Neural progenitor cell (in vitro differentiated cells): ENCODE measurements around the gene MAD2L1.

Experiments
- CTCF ChIP-seq: fragments of 200-600 bp; sonication (generic); IDR thresholded peaks from 2 replicates; pipeline ENCODE4 v1.5.1; 2017; ENCODE audit warnings: antibody characterized with exemption, mild to moderate bottlenecking
- EZH2 ChIP-seq: fragments of 200-600 bp; sonication (generic); IDR thresholded peaks from 2 replicates; pipeline ENCODE4 v1.6.1; 2017; ENCODE audit warnings: antibody characterized with exemption, mild to moderate bottlenecking, moderate library complexity
- EZH2phosphoT487 ChIP-seq: fragments of 200-600 bp; sonication (generic); IDR thresholded peaks from 2 replicates; pipeline ENCODE4 v1.6.1; 2017; ENCODE audit warnings: antibody characterized with exemption

- no peak for TF ChIP-seq CTCF
- no peak for TF ChIP-seq EZH2phosphoT487
- no peak for TF ChIP-seq EZH2
Observed at GRCh38 chr4:120008957-120009356, 57.7 kb downstream of the MAD2L1 start.
